Colonic mucosa (tissue), 4 donors: ENCODE data around the gene CRYGB. TPM values are rescaled to one million over a fixed set of nuclear protein-coding genes. Genes with fewer than 3 reads are reported as not detected.

ENCODE experiments used
- DNase-seq: peaks from one replicate; pipeline ENCODE4 v3.0.0-alpha.2; 2020
- H3K27ac ChIP-seq: fragments of 200-600 bp; one replicate; pipeline ENCODE4 v1.8.0; 2021
- H3K27me3 ChIP-seq: fragments of 200-600 bp; one replicate; pipeline ENCODE4 v1.8.0; 2021
- H3K36me3 ChIP-seq: fragments of 200-600 bp; one replicate; pipeline ENCODE4 v1.8.0; 2021
- H3K4me1 ChIP-seq: fragments of 200-600 bp; one replicate; pipeline ENCODE4 v1.8.0; 2021; ENCODE audit warnings: mild to moderate bottlenecking
- H3K4me3 ChIP-seq: fragments of 200-600 bp; one replicate; pipeline ENCODE4 v1.8.0; 2021
- H3K9ac ChIP-seq, 2 donors: one replicate each; pipeline ENCODE4 v1.7.0; 2013; ENCODE audit warnings: control low read depth in 2 of 2, low read depth in 2 of 2, low read length in 2 of 2
- H3K9me3 ChIP-seq: fragments of 200-600 bp; one replicate; pipeline ENCODE4 v1.8.0; 2021
- intact Hi-C: fragments of 100-400 bp; cut with DNase I; formaldehyde crosslinking; loops from one replicate; pipeline ENCODE4 v1.14.1; 2022
- total RNA-seq, 2 donors: library from RNA; stranded (reverse); fragmentation: NEBNext Ultra II Directional in 1 of 2; extraction: Animal tissue kit (Norgen Biotek cat#: 25700) in 1 of 2; gene quantifications; one replicate each; pipeline ENCODE4 v1.2.1, GENCODE V29; 2021
- TF ChIP-seq, protein P1 (sequence below): fragments of 200-600 bp; IDR thresholded peaks from one replicate; pipeline ENCODE4 v1.8.0; 2022; ENCODE audit warnings: antibody characterized with exemption, mild to moderate bottlenecking
- donor health status: healthy.
- donor health status: DM: no; HTN: no; CAD: no.
- donor health status: DM: no; HTN: no; CAD: no.

Gene CRYGB
- total RNA-seq, 2 donors from 2014 or later: not detected

DNA sequence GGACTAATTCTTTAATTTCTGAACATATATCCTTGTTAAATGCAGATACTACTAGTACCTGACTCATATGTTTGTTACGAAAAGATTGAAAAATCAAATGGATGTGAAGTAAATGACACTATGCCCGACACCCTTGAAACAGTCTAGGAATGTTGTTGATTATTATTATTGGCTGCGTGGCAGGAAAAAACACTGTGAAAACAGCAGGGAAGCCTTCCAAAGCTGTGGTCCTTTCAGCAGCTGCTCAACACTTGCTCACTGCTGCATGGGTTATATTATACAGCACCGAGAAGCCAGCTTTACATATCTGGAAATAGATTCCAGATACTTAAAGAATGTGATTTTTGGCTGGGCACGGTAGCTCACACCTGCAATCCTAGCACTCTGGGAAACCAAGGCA lies 48.2 kb downstream of the CRYGB start:
- no peaks in the 10 kb centered on the region for H3K9me3 ChIP-seq
- intact Hi-C loops: no loop called here

DNA sequence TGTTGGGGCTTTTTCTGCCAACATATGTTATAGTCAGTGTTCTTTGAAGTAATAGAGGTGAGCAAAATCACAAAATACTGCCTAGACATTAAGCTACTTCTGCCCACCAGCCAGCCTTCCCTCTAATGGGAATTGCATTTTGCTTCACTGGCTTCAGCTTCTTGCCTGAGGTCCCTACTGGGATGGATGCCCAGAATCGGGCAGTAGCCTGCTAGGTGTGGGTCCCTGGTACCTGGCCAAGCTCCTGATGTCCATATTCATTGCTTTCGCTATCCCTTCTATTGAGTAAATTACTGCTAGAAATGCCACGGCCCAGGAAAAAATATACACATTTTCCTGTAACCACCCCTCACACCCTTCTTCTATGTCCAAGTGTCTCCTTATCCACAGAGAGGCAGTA lies 48.6 kb downstream of the CRYGB start:
- Histone ChIP-seq H3K9ac (no peak overlapping the region), H3K36me3 (no peaks in the 10 kb centered on the region), H3K27me3 (no peaks in the 10 kb centered on the region), H3K27ac (no peak overlapping the region), H3K9me3 (no peaks in the 10 kb centered on the region), H3K4me1 (no peaks in the 10 kb centered on the region), H3K4me3 (no peak overlapping the region)
- intact Hi-C loops: no loop called here
- TF ChIP-seq, protein P1, sequence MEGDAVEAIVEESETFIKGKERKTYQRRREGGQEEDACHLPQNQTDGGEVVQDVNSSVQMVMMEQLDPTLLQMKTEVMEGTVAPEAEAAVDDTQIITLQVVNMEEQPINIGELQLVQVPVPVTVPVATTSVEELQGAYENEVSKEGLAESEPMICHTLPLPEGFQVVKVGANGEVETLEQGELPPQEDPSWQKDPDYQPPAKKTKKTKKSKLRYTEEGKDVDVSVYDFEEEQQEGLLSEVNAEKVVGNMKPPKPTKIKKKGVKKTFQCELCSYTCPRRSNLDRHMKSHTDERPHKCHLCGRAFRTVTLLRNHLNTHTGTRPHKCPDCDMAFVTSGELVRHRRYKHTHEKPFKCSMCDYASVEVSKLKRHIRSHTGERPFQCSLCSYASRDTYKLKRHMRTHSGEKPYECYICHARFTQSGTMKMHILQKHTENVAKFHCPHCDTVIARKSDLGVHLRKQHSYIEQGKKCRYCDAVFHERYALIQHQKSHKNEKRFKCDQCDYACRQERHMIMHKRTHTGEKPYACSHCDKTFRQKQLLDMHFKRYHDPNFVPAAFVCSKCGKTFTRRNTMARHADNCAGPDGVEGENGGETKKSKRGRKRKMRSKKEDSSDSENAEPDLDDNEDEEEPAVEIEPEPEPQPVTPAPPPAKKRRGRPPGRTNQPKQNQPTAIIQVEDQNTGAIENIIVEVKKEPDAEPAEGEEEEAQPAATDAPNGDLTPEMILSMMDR: no peak
- DNase-seq: no peak

More for the DNA sequence above, 48.2 kb downstream of the CRYGB start:
- TF ChIP-seq, protein P1: no peak
- H3K36me3 ChIP-seq: no peaks in the 10 kb centered on the region
- H3K4me1 ChIP-seq: no peaks in the 10 kb centered on the region
- no peak overlapping the region for H3K9ac ChIP-seq
- no peak for DNase-seq
- H3K27me3 ChIP-seq: no peaks in the 10 kb centered on the region
- H3K27ac ChIP-seq: no peak overlapping the region
- no peak overlapping the region for H3K4me3 ChIP-seq

DNA sequence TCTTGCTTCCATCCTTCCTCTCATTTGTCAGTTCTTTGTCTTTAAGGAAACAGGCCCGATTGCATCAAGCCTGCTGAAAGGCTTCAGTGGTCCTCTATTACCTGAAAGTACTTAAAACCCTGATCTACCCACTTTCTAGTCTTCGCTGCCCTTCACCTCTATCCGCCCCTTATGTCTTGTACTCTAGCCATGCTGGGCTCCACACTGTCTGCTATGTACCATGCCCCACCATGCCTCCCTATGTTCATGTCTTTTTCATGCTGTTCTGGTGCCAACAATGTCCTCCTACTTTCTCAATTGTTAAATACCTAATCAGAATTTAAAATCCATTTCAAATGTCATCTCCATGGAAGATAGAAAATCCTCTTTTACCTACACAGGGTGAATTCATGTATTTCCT lies 49.9 kb downstream of the CRYGB start:
- Histone ChIP-seq H3K27ac (no peak overlapping the region), H3K27me3 (no peaks in the 10 kb centered on the region), H3K9ac (no peak overlapping the region), H3K36me3 (no peaks in the 10 kb centered on the region), H3K4me3 (no peak overlapping the region), H3K4me1 (no peaks in the 10 kb centered on the region), H3K9me3 (no peaks in the 10 kb centered on the region)
- intact Hi-C loops: no loop called here
- DNase-seq: no peak
- TF ChIP-seq, protein P1: no peak

DNA sequence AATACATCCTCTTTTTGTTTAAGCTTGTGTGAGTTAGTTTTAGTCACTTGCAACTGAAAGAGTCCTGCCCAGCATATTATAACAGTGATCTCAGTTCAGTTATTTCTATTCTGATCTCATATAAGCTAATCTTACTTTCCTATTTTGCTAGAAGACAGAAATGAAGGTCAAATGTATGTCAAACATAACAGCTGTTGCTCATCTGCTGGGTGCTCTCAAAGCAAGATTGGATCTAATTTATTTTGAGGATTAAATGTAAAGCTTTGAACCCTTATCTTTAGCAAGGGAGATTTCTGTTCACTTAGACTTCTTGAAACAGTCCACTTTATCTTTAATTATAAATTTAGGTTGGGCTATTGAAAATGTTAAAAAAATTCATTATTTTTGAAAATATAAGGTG lies 52.8 kb downstream of the CRYGB start:
- no peaks in the 10 kb centered on the region for H3K9me3 ChIP-seq
- H3K36me3 ChIP-seq: no peaks in the 10 kb centered on the region
- no peak overlapping the region for H3K4me3 ChIP-seq
- H3K4me1 ChIP-seq: no peaks in the 10 kb centered on the region
- no peak overlapping the region for H3K27ac ChIP-seq
- no peak overlapping the region for H3K9ac ChIP-seq
- no peak for DNase-seq
- intact Hi-C loops: no loop called here
- H3K27me3 ChIP-seq: no peaks in the 10 kb centered on the region
- TF ChIP-seq, protein P1: no peak

Other genes starting within 250 kb of the CRYGB start
- 1 to 10 TPM; 5.7 to 8.3 TPM for gene PLEKHM3, start 120.6 kb downstream of the CRYGB start, total RNA-seq
- not detected for gene CRYGD, start 21.6 kb downstream of the CRYGB start, total RNA-seq
- gene CRYGC, start 16.3 kb downstream of the CRYGB start, total RNA-seq: not detected
- gene CRYGA, start 17.4 kb upstream of the CRYGB start, total RNA-seq: not detected
- gene C2orf80, start 43.9 kb upstream of the CRYGB start, total RNA-seq: not detected
- 100 to 1,000 TPM; 250 to 348 TPM for gene IDH1, start 108.9 kb upstream of the CRYGB start, total RNA-seq
- 10 to 100 TPM; 14.6 to 18.2 TPM for gene PIKFYVE, start 120.1 kb upstream of the CRYGB start, total RNA-seq